Neural cell (in vitro differentiated cells): ENCODE data around the gene C12orf75.

Experiments
- EZH2 ChIP-seq: fragments of 200-600, 300-800 bp; shearing (Covaris generic), sonication (generic); IDR thresholded peaks from 2 replicates; pipeline ENCODE4 v1.6.1; 2014; ENCODE audit warnings: antibody characterized with exemption, low read length, borderline replicate concordance, mild to moderate bottlenecking; ENCODE audit not compliant: insufficient read depth, poor library complexity, severe bottlenecking
- POLR2AphosphoS5 ChIP-seq: IDR thresholded peaks from 2 replicates; pipeline ENCODE4 v1.6.1; 2012
- RAD21 ChIP-seq: fragments of 450-650 bp; conservative IDR thresholded peaks from 2 replicates; pipeline ENCODE4 v1.6.1; 2014; ENCODE audit warnings: antibody characterized with exemption, mild to moderate bottlenecking, moderate library complexity
- REST ChIP-seq: IDR thresholded peaks from 2 replicates; pipeline ENCODE4 v1.6.1; 2012; ENCODE audit warnings: borderline replicate concordance
- TAF1 ChIP-seq: IDR thresholded peaks from 2 replicates; pipeline ENCODE4 v1.6.1; 2012; ENCODE audit warnings: low read depth
- TF ChIP-seq, protein P1 (sequence below): fragments of 450-650 bp; IDR thresholded peaks from 2 replicates; pipeline ENCODE4 v1.5.1; 2014; ENCODE audit warnings: antibody characterized with exemption, mild to moderate bottlenecking, moderate library complexity; ENCODE audit not compliant: poor library complexity, severe bottlenecking

DNA sequence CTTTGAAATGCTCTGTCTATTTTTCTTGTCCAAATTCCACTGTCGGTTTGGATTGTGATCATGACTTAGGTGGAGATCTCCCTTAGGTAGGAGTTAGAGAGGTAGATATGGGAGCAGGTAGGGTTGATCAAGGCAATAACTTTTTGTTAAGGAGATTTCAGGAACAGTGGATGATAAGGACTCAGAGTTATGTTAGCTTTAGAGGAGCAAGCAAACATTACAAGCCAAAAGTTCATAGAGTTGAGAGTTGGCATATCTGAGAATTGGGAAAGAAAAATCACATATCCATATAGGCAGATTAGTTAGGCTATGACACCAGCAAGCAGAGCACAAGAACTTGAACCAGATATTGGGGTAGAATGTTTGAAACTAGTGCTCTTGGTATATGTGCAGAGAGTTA, 43.1 kb upstream of the C12orf75 start:
- TF ChIP-seq, protein P1, sequence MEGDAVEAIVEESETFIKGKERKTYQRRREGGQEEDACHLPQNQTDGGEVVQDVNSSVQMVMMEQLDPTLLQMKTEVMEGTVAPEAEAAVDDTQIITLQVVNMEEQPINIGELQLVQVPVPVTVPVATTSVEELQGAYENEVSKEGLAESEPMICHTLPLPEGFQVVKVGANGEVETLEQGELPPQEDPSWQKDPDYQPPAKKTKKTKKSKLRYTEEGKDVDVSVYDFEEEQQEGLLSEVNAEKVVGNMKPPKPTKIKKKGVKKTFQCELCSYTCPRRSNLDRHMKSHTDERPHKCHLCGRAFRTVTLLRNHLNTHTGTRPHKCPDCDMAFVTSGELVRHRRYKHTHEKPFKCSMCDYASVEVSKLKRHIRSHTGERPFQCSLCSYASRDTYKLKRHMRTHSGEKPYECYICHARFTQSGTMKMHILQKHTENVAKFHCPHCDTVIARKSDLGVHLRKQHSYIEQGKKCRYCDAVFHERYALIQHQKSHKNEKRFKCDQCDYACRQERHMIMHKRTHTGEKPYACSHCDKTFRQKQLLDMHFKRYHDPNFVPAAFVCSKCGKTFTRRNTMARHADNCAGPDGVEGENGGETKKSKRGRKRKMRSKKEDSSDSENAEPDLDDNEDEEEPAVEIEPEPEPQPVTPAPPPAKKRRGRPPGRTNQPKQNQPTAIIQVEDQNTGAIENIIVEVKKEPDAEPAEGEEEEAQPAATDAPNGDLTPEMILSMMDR, result no peak
- TF ChIP-seq TAF1 (no peak), RAD21 (no peak), POLR2AphosphoS5 (no peak), REST (no peak), EZH2 (no peak)
